GM23248 (cell line): ENCODE results near the gene RPL14.

Source experiments
- EZH2 ChIP-seq: fragments of 200-600 bp; sonication (generic); IDR thresholded peaks from 2 replicates; pipeline ENCODE4 v1.6.1; 2018; ENCODE audit warnings: antibody characterized with exemption, mild to moderate bottlenecking; ENCODE audit not compliant: insufficient read depth, poor library complexity, severe bottlenecking
- EZH2phosphoT487 ChIP-seq: fragments of 200-600 bp; sonication (generic); IDR thresholded peaks from 2 replicates; pipeline ENCODE4 v1.6.1; 2018; ENCODE audit warnings: antibody characterized with exemption, moderate library complexity, mild to moderate bottlenecking, low read depth; ENCODE audit not compliant: insufficient read depth

- no peak for TF ChIP-seq EZH2phosphoT487
- no peak for TF ChIP-seq EZH2
These were observed 60.9 kb downstream of the RPL14 start for GRCh38 chr3:40518067-40518466.
